C4-2B (cell line): ENCODE measurements around the gene GRM4.

Source experiments
- ZFX ChIP-seq: fragments of 450-650 bp; IDR thresholded peaks from 2 replicates; pipeline ENCODE4 v1.6.1; 2017
- TF ChIP-seq, protein P1 (sequence below): fragments of 450-650 bp; conservative IDR thresholded peaks from 2 replicates; pipeline ENCODE4 v1.5.1; 2017; ENCODE audit warnings: mild to moderate bottlenecking

DNA sequence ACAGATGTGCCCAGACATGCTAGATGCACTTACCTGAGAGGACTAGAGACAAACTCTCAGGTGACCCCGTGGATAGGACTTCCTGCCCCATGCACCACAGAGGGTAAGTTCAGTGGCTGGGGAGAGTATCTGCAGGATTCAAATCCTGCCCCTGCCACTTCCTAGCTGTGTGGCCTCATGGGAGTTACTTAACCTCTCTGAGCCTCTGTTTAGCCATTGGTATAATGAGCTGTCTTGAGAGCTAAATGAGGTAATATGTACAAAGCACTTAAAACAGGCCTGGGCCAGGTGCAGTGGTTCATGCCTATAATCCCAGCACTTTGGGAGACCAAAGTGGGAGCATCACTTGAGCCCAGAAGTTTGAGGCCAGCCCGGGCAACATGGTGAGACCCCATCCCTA, 59.3 kb downstream of the GRM4 start:
- TF ChIP-seq, protein P1, sequence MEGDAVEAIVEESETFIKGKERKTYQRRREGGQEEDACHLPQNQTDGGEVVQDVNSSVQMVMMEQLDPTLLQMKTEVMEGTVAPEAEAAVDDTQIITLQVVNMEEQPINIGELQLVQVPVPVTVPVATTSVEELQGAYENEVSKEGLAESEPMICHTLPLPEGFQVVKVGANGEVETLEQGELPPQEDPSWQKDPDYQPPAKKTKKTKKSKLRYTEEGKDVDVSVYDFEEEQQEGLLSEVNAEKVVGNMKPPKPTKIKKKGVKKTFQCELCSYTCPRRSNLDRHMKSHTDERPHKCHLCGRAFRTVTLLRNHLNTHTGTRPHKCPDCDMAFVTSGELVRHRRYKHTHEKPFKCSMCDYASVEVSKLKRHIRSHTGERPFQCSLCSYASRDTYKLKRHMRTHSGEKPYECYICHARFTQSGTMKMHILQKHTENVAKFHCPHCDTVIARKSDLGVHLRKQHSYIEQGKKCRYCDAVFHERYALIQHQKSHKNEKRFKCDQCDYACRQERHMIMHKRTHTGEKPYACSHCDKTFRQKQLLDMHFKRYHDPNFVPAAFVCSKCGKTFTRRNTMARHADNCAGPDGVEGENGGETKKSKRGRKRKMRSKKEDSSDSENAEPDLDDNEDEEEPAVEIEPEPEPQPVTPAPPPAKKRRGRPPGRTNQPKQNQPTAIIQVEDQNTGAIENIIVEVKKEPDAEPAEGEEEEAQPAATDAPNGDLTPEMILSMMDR: no peak
- TF ChIP-seq ZFX: no peak
